Measurements from ENCODE around the gene TFF1.

The TFF1 gene

DNA sequence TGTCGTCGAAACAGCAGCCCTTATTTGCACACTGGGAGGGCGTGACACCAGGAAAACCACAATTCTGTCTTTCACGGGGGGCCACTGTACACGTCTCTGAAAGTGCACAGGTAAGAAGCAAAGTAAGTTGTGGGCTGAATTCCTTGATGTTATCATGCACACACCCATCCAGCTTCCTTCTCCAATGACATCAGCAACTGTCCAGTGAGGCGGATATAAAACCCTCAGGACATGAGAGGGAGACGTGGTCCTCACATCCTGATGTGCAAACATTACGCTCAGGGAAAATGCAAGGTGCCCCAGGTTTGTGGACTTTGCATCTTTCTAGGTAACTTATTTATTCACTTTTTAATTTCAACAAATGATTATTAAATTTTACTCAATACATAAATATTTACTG lies 3.0 kb downstream of the TFF1 start:
- H3K4me1 ChIP-seq (ENCODE audit: low read length): no peaks in the 10 kb centered on the region
- no peak overlapping the region for H3K4me3 ChIP-seq (ENCODE audit: low read length)
- no peak overlapping the region for H3K9ac ChIP-seq (ENCODE audit: low read length)
- H3K79me2 ChIP-seq (ENCODE audit: low read length): no peaks in the 10 kb centered on the region
- H4K20me1 ChIP-seq (ENCODE audit: insufficient read depth, low read length): no peaks in the 10 kb centered on the region
- H3K27me3 ChIP-seq (ENCODE audit: low read depth, low read length): peaks cover 11% of the 10 kb centered on the region; the same call in 1 of the 2 replicates
- no peak overlapping the region for H2AFZ ChIP-seq (ENCODE audit: low read depth, low read length)
- H3K9me3 ChIP-seq (ENCODE audit: insufficient read depth, low read length): no peaks in the 10 kb centered on the region
- no peak overlapping the region for H3K4me2 ChIP-seq (ENCODE audit: low read length)
- no peak overlapping the region for H3K27ac ChIP-seq (ENCODE audit: low read length)
- no peaks in the 10 kb centered on the region for H3K36me3 ChIP-seq (replicated peaks; ENCODE audit: low read depth, low read length)
- TF ChIP-seq EZH2phosphoT487 (IDR thresholded peaks at IDR 0.05; ENCODE audit: low read depth): no peak
- TF ChIP-seq, protein P1, sequence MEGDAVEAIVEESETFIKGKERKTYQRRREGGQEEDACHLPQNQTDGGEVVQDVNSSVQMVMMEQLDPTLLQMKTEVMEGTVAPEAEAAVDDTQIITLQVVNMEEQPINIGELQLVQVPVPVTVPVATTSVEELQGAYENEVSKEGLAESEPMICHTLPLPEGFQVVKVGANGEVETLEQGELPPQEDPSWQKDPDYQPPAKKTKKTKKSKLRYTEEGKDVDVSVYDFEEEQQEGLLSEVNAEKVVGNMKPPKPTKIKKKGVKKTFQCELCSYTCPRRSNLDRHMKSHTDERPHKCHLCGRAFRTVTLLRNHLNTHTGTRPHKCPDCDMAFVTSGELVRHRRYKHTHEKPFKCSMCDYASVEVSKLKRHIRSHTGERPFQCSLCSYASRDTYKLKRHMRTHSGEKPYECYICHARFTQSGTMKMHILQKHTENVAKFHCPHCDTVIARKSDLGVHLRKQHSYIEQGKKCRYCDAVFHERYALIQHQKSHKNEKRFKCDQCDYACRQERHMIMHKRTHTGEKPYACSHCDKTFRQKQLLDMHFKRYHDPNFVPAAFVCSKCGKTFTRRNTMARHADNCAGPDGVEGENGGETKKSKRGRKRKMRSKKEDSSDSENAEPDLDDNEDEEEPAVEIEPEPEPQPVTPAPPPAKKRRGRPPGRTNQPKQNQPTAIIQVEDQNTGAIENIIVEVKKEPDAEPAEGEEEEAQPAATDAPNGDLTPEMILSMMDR (IDR thresholded peaks at IDR 0.05; ENCODE audit: low read depth, low read length): no peak

DNA sequence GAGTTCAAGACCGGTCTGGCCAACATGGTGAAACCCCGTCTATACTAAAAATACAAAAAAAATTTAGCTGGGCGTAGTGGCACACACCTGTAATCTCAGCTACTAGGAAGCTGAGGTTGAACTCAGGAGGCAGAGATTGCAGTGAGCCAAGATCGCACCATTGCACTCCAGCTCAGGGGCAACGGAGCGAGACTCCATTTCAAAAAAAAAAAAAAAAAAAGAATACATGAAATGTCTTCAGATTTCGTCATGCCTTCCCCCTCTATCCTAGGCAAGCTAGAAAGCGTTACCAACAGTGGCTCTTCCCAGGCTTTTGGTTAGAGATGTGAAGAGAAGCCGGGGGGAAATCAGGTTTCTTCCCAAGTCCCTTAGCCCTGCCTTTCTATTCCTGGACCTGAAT lies 3.6 kb downstream of the TFF1 start:
- Histone ChIP-seq H3K9me3 (ENCODE audit: insufficient read depth, low read length) (no peaks in the 10 kb centered on the region), H3K36me3 (replicated peaks; ENCODE audit: low read depth, low read length) (no peaks in the 10 kb centered on the region), H3K4me2 (ENCODE audit: low read length) (no peak overlapping the region), H3K79me2 (ENCODE audit: low read length) (no peaks in the 10 kb centered on the region), H3K27ac (ENCODE audit: low read length) (no peak overlapping the region), H3K4me1 (ENCODE audit: low read length) (no peaks in the 10 kb centered on the region), H2AFZ (ENCODE audit: low read depth, low read length) (no peak overlapping the region), H3K27me3 (ENCODE audit: low read depth, low read length) (peaks cover 11% of the 10 kb centered on the region; the same call in 1 of the 2 replicates), H4K20me1 (ENCODE audit: insufficient read depth, low read length) (no peaks in the 10 kb centered on the region), H3K9ac (ENCODE audit: low read length) (no peak overlapping the region), H3K4me3 (ENCODE audit: low read length) (no peak overlapping the region)
- TF ChIP-seq, protein P1 (IDR thresholded peaks at IDR 0.05; ENCODE audit: low read depth, low read length): no peak
- TF ChIP-seq EZH2phosphoT487 (IDR thresholded peaks at IDR 0.05; ENCODE audit: low read depth): no peak

DNA sequence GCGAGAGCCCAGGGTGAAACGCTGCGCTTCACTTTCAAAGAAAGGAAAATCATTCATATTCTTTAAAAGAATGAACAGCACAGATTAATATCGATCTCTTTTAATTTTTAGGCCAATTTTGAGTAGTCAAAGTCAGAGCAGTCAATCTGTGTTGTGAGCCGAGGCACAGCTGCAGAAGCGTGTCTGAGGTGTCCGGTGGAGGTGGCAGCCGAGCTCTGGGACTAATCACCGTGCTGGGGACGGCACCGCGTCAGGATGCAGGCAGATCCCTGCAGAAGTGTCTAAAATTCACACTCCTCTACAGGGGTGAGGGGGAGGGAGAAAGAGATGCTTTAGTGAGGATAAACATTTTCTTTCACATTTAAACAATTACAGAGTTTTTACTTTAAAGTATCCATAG lies 4.1 kb downstream of the TFF1 start:
- Histone ChIP-seq H3K27me3 (ENCODE audit: low read depth, low read length) (peaks cover 11% of the 10 kb centered on the region; the same call in 1 of the 2 replicates), H3K9me3 (ENCODE audit: insufficient read depth, low read length) (no peaks in the 10 kb centered on the region), H3K4me1 (ENCODE audit: low read length) (no peaks in the 10 kb centered on the region), H2AFZ (ENCODE audit: low read depth, low read length) (no peak overlapping the region), H3K4me2 (ENCODE audit: low read length) (no peak overlapping the region), H3K9ac (ENCODE audit: low read length) (no peak overlapping the region), H3K36me3 (replicated peaks; ENCODE audit: low read depth, low read length) (no peaks in the 10 kb centered on the region), H3K27ac (ENCODE audit: low read length) (no peak overlapping the region), H3K79me2 (ENCODE audit: low read length) (no peaks in the 10 kb centered on the region), H3K4me3 (ENCODE audit: low read length) (no peak overlapping the region), H4K20me1 (ENCODE audit: insufficient read depth, low read length) (no peaks in the 10 kb centered on the region)
- no peak for TF ChIP-seq EZH2phosphoT487 (IDR thresholded peaks at IDR 0.05; ENCODE audit: low read depth)
- TF ChIP-seq, protein P1 (IDR thresholded peaks at IDR 0.05; ENCODE audit: low read depth, low read length): no peak

DNA sequence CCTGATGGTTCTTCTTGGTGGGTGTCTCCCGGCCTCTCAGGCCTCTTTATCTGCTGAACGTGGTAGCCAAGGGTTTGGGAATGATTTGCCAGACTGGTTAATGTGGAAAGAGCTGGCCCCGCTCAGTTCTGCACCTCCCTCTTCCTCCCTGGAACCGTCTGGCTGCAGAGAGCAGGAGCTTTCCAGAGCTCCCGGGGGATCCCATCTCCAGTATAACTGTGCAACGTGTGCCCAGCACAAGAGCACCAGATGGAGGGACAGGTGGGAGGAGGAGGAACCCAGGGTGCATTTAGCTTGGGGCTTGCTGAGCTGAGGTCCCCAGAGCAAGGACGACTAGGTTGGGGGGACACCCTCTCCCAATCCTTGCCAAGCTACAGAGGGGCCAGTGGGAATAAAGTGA lies 5.0 kb downstream of the TFF1 start:
- Histone ChIP-seq H3K4me2 (ENCODE audit: low read length) (no peak overlapping the region), H3K9me3 (ENCODE audit: insufficient read depth, low read length) (no peaks in the 10 kb centered on the region), H3K4me3 (ENCODE audit: low read length) (no peak overlapping the region), H3K27ac (ENCODE audit: low read length) (no peak overlapping the region), H3K27me3 (ENCODE audit: low read depth, low read length) (peaks cover 11% of the 10 kb centered on the region; the same call in 1 of the 2 replicates), H4K20me1 (ENCODE audit: insufficient read depth, low read length) (no peaks in the 10 kb centered on the region), H3K9ac (ENCODE audit: low read length) (no peak overlapping the region), H3K4me1 (ENCODE audit: low read length) (no peaks in the 10 kb centered on the region), H3K79me2 (ENCODE audit: low read length) (no peaks in the 10 kb centered on the region), H2AFZ (ENCODE audit: low read depth, low read length) (no peak overlapping the region), H3K36me3 (replicated peaks; ENCODE audit: low read depth, low read length) (no peaks in the 10 kb centered on the region)
- TF ChIP-seq, protein P1 (IDR thresholded peaks at IDR 0.05; ENCODE audit: low read depth, low read length): no peak
- TF ChIP-seq EZH2phosphoT487 (IDR thresholded peaks at IDR 0.05; ENCODE audit: low read depth): no peak

Data from OCI-LY3 (cell line).